ENCODE data around the gene TARP.
"Not testable (repeated sequence)": the region's sequence is repeated elsewhere in the genome, so short reads cannot be mapped to it uniquely, and the experiment has no call there.

TARP gene

DNA sequence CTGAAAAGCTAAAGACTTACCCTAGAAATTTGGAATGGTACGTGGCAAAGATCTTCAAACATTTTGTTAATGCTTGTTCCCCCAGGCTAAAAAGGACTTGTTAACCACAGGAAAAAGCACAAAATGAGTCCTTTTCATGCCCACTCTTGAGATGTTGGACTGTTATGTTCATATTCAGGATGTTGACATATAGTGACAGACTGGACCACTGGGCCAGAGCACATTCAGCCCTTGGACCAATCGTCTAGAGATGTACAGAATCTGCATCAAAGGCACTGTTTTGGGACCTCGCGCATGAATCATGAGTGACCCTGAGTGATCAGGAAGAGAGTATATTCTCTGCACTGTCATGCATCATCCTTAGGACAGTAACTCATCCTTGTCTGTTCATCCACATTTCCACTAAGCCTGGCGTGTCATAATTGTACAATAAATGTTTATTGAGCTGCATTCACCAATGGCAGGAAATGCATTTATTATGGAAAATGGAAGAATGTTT, 25.3 kb downstream of the TARP start:
- POLR2A ChIA-PET: interaction anchor here (0.6 to 0.9 kb wide), 2 partner anchors 11 to 227 kb away, joined by 3 read pairs; no protein-coding TSS in a partner anchor
- Mint-ChIP-seq H3K4me3 (peak overlapping the region; percentile 63), H3K9me3 (no peaks in the 10 kb centered on the region), H3K36me3 (ENCODE audit: low read depth) (peaks cover 32% of the 10 kb centered on the region), H3K27ac (peak overlapping the region; percentile 64), H3K4me1 (ENCODE audit: low read depth) (peaks cover 21% of the 10 kb centered on the region), H3K27me3 (no peaks in the 10 kb centered on the region)
- no peak for DNase-seq
- peak; percentile 48 for ATAC-seq
- TF ChIP-seq, protein P1, sequence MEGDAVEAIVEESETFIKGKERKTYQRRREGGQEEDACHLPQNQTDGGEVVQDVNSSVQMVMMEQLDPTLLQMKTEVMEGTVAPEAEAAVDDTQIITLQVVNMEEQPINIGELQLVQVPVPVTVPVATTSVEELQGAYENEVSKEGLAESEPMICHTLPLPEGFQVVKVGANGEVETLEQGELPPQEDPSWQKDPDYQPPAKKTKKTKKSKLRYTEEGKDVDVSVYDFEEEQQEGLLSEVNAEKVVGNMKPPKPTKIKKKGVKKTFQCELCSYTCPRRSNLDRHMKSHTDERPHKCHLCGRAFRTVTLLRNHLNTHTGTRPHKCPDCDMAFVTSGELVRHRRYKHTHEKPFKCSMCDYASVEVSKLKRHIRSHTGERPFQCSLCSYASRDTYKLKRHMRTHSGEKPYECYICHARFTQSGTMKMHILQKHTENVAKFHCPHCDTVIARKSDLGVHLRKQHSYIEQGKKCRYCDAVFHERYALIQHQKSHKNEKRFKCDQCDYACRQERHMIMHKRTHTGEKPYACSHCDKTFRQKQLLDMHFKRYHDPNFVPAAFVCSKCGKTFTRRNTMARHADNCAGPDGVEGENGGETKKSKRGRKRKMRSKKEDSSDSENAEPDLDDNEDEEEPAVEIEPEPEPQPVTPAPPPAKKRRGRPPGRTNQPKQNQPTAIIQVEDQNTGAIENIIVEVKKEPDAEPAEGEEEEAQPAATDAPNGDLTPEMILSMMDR (IDR thresholded peaks at IDR 0.05): no peak
- intact Hi-C loops (cut with micrococcal nuclease): no loop called here
- CTCF ChIA-PET: interaction anchor here (1.8 kb wide), 1 partner anchor 87 kb away, joined by 6 read pairs; no protein-coding TSS in a partner anchor

DNA sequence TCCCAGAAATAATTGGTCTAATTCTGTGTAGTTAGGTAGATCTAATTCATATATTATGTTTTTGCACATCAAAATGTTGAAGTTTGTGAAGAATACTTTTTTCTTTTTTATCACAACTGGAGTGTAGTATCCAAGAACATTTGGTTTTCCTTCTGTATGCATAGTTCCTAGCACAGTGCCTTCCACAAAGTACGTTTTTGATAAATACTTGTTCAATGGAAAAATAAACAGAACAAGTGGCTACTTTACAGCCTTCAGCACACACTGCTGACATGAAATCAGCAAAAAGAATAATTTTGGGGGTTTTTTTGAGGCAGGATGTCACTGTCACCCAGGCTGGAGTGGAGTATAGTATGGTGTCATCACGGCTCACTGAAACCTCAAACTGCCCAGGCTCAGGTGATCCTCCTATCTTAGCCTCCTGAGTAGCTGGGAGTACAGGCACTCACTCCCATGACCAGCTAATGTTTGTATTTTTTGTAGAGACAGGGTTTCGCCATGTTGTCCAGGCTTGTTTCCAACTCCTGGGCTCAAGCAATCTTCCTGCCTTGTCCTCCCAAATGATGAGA, 27.9 kb downstream of the TARP start:
- intact Hi-C loops (cut with micrococcal nuclease): no loop called here
- ATAC-seq (peak; percentile 70), DNase-seq (peak; percentile 40)
- Mint-ChIP-seq H3K4me3 (peak overlapping the region; percentile 53), H3K27me3 (no peaks in the 10 kb centered on the region), H3K4me1 (ENCODE audit: low read depth) (peaks cover 25% of the 10 kb centered on the region), H3K9me3 (no peaks in the 10 kb centered on the region), H3K27ac (peak overlapping the region; percentile 79), H3K36me3 (ENCODE audit: low read depth) (peaks cover 33% of the 10 kb centered on the region)
- POLR2A ChIA-PET: no interaction called here
- TF ChIP-seq, protein P1 (IDR thresholded peaks at IDR 0.05): no peak
- CTCF ChIA-PET: interaction anchor here (1.0 kb wide), 1 partner anchor 29 kb away, joined by 3 read pairs; no protein-coding TSS in a partner anchor

DNA sequence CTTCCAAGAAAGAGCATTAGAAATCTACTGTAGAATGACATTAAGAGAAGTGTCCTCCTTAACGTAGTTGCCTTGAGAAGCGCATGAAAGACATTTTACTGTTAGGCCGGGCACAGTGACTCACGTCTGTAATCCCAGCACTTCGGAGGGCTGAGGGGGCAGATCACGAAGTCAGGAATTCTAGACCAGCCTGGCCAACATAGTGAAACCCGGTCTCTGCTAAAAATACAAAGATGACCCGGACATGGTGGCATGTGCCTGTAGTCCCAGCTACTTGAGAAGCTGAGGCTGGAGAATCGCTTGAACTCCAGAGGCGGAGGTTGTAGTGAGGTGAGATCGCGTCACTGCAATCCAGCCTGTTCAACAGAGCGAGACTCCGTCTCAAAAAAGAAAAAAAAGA, 28.9 kb downstream of the TARP start:
- CTCF ChIA-PET: no interaction called here
- Mint-ChIP-seq H3K4me1 (ENCODE audit: low read depth) (peaks cover 26% of the 10 kb centered on the region), H3K27ac (peak overlapping the region; percentile 79)

DNA sequence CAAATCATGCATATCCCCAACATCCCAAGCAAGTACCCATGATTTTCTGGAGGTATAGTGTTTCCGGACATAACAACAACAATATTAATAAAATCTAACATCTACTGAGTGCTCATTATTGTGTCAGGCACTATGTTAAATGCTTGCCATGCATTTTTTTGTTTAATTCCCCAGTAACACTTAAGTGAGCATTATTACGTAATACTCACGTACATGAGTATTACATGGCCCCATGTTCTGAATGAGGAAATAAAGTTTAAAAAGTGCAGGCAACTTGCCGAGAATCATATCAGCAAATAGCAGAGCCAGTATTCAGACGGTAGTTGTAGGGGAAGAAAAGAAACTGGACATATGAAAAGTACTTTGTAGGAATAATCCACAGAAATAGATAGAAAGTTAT, 30.1 kb downstream of the TARP start:
- H3K9me3 Mint-ChIP-seq; CTCF ChIA-PET; H3K27me3 Mint-ChIP-seq; ATAC-seq; intact Hi-C loops (cut with micrococcal nuclease); DNase-seq; POLR2A ChIA-PET: not testable (repeated sequence)
- H3K36me3 Mint-ChIP-seq (ENCODE audit: low read depth): peaks cover 31% of the 10 kb centered on the region
- H3K4me3 Mint-ChIP-seq: peak overlapping the region; percentile 36
- peaks cover 28% of the 10 kb centered on the region for H3K4me1 Mint-ChIP-seq (ENCODE audit: low read depth)
- peak overlapping the region; percentile 77 for H3K27ac Mint-ChIP-seq

More for the DNA sequence above, 28.9 kb downstream of the TARP start:
- Mint-ChIP-seq H3K36me3 (ENCODE audit: low read depth) (peaks cover 32% of the 10 kb centered on the region), H3K4me3 (peak overlapping the region; percentile 36), H3K27me3 (no peaks in the 10 kb centered on the region), H3K9me3 (no peaks in the 10 kb centered on the region)
- ATAC-seq (no peak), DNase-seq (no peak)
- TF ChIP-seq, protein P1 (IDR thresholded peaks at IDR 0.05): no peak
- POLR2A ChIA-PET: no interaction called here
- intact Hi-C loops (cut with micrococcal nuclease): no loop called here

DNA sequence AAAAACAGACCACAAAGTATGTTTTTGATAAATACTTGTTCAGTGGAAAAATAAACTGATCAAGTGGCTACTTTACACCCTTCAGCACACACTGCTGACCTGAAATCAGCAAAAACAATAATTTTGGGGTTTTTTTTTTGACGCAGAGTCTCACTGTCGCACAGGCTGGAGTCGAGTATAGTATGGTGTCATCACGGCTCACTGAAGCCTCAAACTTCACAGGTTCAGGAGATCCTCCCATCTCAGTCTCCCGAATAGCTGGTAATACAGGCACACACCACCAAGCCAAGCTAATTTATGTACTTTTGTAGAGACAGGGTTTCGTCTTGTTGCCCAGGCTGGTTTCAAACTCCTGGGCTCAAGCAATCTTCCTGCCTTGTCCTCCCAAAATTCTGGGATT, 30.6 kb downstream of the TARP start:
- intact Hi-C loops (cut with micrococcal nuclease): no loop called here
- H3K4me3 Mint-ChIP-seq: peak overlapping the region; percentile 36
- CTCF ChIA-PET: no interaction called here
- TF ChIP-seq, protein P1 (IDR thresholded peaks at IDR 0.05): no peak
- H3K27me3 Mint-ChIP-seq: no peaks in the 10 kb centered on the region
- ATAC-seq (peak; percentile 40), DNase-seq (no peak)
- peak overlapping the region; percentile 77 for H3K27ac Mint-ChIP-seq
- peaks cover 28% of the 10 kb centered on the region for H3K36me3 Mint-ChIP-seq (ENCODE audit: low read depth)
- POLR2A ChIA-PET: interaction anchor here (0.6 kb wide), 1 partner anchor 219 kb away, joined by 3 read pairs; no protein-coding TSS in a partner anchor
- H3K4me1 Mint-ChIP-seq (ENCODE audit: low read depth): peaks cover 25% of the 10 kb centered on the region
- no peaks in the 10 kb centered on the region for H3K9me3 Mint-ChIP-seq
